Panc1 (cell line): ENCODE data around the gene ENOSF1. TPM values are rescaled to one million over a fixed set of nuclear protein-coding genes. Genes with fewer than 3 reads are reported as not detected.

Source experiments
- ATAC-seq: fragments of 200-7000 bp; cut with Tn5 transposase; 2 replicates; pipeline ENCODE4 v1.9.1; 2020; ENCODE audit warnings: mild to moderate bottlenecking, moderate library complexity
- BruUV-seq: library from RNA; stranded (reverse); fragments of 400-500 nt; replicated peaks from 2 replicates; lab custom pipeline; 2021; lab: Mats Ljungman, UMichigan
- CTCF ChIA-PET: fragments of 300-600 bp; sonication (Branson Sonifier 250); formaldehyde crosslinking; loops from one replicate; lab custom pipeline; 2022; ENCODE audit warnings: antibody characterized with exemption; lab: Charles Lee
- POLR2A ChIA-PET: fragments of 300-600 bp; sonication (Branson Sonifier 250); formaldehyde crosslinking; loops from one replicate; lab custom pipeline; 2022; ENCODE audit warnings: antibody characterized with exemption; lab: Charles Lee
- DNase-seq: peaks from one replicate; pipeline ENCODE4 v3.0.0-alpha.2; 2010; ENCODE audit warnings: low read depth, low spot score
- H3K27ac ChIP-seq: 2 replicates; pipeline ENCODE4 v1.5.1; 2011; ENCODE audit warnings: mild to moderate bottlenecking, low read length, inconsistent platforms
- H3K27me3 ChIP-seq: fragments of 200-500 bp; sonication (Bioruptor generic); 2 replicates; pipeline ENCODE4 v1.6.0; 2014; ENCODE audit warnings: low read length, inconsistent platforms; ENCODE audit not compliant: control insufficient read depth, insufficient read depth
- H3K36me3 ChIP-seq: fragments of 200-500 bp; sonication (Bioruptor generic); 2 replicates; pipeline ENCODE4 v1.5.1; 2014; ENCODE audit warnings: inconsistent platforms, mild to moderate bottlenecking, low read length, moderate library complexity; ENCODE audit not compliant: control insufficient read depth, insufficient read depth
- H3K4me1 ChIP-seq: 2 replicates; pipeline ENCODE4 v1.5.1; 2011; ENCODE audit warnings: inconsistent platforms, mild to moderate bottlenecking, low read length, moderate library complexity; ENCODE audit not compliant: control insufficient read depth, insufficient read depth
- H3K4me3 ChIP-seq, 2 experiments: 2 replicates each; pipeline ENCODE4 v1.5.1; 2011 to 2012; ENCODE audit warnings: low read depth in 2 of 2, low read length in 2 of 2, mild to moderate bottlenecking in 2 of 2, inconsistent platforms in 1 of 2, moderate library complexity in 1 of 2
- H3K9me3 ChIP-seq: fragments of 200-500 bp; sonication (Bioruptor generic); 2 replicates; pipeline ENCODE4 v1.5.1; 2014; ENCODE audit warnings: low read depth, mild to moderate bottlenecking, inconsistent platforms, low read length, moderate library complexity; ENCODE audit not compliant: control insufficient read depth, insufficient read depth
- POLR2AphosphoS5 ChIP-seq: IDR thresholded peaks from 2 replicates; pipeline ENCODE4 v1.6.1; 2012; ENCODE audit warnings: mild to moderate bottlenecking, low read depth, low read length, moderate library complexity
- SIN3A ChIP-seq: IDR thresholded peaks from 2 replicates; pipeline ENCODE4 v1.6.1; 2012; ENCODE audit warnings: low read depth, mild to moderate bottlenecking, low read length, moderate library complexity, borderline replicate concordance; ENCODE audit not compliant: insufficient read depth
- TCF7L2 ChIP-seq: IDR thresholded peaks from 2 replicates; pipeline ENCODE4 v1.6.1; 2011; ENCODE audit warnings: mild to moderate bottlenecking, low read depth, low read length, inconsistent platforms
- in situ Hi-C: cut with HindIII; loops from 2 replicates; pipeline ENCODE4 v1.10.0; 2016; ENCODE audit warnings: low sequenced_read_pairs, low pct_unique_long_range_greater_than_20kb
- intact Hi-C: fragments of 100-400 bp; cut with micrococcal nuclease; formaldehyde crosslinking; loops from one replicate; pipeline ENCODE4 v1.10.0; 2022; ENCODE audit not compliant: unreplicated experiment
- total RNA-seq: library from RNA; stranded (reverse); gene quantifications from one replicate; pipeline ENCODE4 v1.2.1, GENCODE V29; 2021; ENCODE audit not compliant: unreplicated experiment
- TF ChIP-seq, protein P1 (sequence below): fragments of 450-650 bp; IDR thresholded peaks from 2 replicates; pipeline ENCODE4 v1.5.1; 2017; ENCODE audit warnings: mild to moderate bottlenecking
- TF ChIP-seq, protein P2 (sequence below), 2 experiments: IDR thresholded peaks; 2 replicates each; pipeline ENCODE4 v1.6.1; 2011 to 2012; ENCODE audit warnings: low read depth in 2 of 2, control low read depth in 1 of 2, low read length in 1 of 2, mild to moderate bottlenecking in 1 of 2, moderate library complexity in 1 of 2; ENCODE audit not compliant: insufficient read depth in 1 of 2

ENOSF1 gene
- total RNA-seq, 1 experiment from 2014 or later: 53.7 TPM

DNA sequence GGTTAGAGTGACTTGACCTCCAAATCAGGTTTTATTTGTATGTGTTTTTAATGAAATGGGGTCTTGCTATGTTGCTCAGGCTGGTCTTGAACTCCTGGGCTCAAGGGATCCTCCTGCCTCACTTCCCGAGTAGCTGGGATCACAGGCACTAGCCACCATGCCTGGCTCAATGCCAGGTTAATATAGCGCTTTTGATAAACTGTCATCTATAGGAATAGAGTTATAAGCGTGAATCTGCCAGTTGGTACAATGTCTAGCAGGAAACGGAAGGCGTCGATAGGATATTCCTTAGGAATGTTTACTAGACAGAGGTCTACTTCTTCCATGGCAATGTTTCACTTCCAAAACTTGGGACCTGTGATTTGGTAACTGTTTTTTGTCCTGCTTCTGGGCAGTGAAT, 90.1 kb downstream of the ENOSF1 start:
- Histone ChIP-seq H3K36me3 (no peaks in the 10 kb centered on the region), H3K27me3 (no peaks in the 10 kb centered on the region), H3K4me1 (no peaks in the 10 kb centered on the region), H3K4me3 (no peak overlapping the region), H3K9me3 (no peaks in the 10 kb centered on the region), H3K27ac (no peak overlapping the region)
- POLR2A ChIA-PET: no interaction called here
- CTCF ChIA-PET: interaction anchor here (0.6 kb wide), 1 partner anchor 67 kb away, joined by 3 read pairs; no protein-coding TSS in a partner anchor
- no TSS peak for BruUV-seq
- TF ChIP-seq SIN3A (no peak), TCF7L2 (no peak), POLR2AphosphoS5 (no peak)
- TF ChIP-seq, protein P1, sequence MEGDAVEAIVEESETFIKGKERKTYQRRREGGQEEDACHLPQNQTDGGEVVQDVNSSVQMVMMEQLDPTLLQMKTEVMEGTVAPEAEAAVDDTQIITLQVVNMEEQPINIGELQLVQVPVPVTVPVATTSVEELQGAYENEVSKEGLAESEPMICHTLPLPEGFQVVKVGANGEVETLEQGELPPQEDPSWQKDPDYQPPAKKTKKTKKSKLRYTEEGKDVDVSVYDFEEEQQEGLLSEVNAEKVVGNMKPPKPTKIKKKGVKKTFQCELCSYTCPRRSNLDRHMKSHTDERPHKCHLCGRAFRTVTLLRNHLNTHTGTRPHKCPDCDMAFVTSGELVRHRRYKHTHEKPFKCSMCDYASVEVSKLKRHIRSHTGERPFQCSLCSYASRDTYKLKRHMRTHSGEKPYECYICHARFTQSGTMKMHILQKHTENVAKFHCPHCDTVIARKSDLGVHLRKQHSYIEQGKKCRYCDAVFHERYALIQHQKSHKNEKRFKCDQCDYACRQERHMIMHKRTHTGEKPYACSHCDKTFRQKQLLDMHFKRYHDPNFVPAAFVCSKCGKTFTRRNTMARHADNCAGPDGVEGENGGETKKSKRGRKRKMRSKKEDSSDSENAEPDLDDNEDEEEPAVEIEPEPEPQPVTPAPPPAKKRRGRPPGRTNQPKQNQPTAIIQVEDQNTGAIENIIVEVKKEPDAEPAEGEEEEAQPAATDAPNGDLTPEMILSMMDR: no peak
- TF ChIP-seq, protein P2, sequence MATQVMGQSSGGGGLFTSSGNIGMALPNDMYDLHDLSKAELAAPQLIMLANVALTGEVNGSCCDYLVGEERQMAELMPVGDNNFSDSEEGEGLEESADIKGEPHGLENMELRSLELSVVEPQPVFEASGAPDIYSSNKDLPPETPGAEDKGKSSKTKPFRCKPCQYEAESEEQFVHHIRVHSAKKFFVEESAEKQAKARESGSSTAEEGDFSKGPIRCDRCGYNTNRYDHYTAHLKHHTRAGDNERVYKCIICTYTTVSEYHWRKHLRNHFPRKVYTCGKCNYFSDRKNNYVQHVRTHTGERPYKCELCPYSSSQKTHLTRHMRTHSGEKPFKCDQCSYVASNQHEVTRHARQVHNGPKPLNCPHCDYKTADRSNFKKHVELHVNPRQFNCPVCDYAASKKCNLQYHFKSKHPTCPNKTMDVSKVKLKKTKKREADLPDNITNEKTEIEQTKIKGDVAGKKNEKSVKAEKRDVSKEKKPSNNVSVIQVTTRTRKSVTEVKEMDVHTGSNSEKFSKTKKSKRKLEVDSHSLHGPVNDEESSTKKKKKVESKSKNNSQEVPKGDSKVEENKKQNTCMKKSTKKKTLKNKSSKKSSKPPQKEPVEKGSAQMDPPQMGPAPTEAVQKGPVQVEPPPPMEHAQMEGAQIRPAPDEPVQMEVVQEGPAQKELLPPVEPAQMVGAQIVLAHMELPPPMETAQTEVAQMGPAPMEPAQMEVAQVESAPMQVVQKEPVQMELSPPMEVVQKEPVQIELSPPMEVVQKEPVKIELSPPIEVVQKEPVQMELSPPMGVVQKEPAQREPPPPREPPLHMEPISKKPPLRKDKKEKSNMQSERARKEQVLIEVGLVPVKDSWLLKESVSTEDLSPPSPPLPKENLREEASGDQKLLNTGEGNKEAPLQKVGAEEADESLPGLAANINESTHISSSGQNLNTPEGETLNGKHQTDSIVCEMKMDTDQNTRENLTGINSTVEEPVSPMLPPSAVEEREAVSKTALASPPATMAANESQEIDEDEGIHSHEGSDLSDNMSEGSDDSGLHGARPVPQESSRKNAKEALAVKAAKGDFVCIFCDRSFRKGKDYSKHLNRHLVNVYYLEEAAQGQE (IDR thresholded peaks at IDR 0.05; ENCODE audit: insufficient read depth in 1 of 2, low read depth in 2 of 2, low read length in 1 of 2): no peak
- in situ Hi-C loops (no loop called here), intact Hi-C loops (loop anchor here (5.0 to 10.0 kb wide), 2 partner anchors 93 to 210 kb away; partner anchors contain the start of gene ENOSF1)
- ATAC-seq (no peak), DNase-seq (no peak)

DNA sequence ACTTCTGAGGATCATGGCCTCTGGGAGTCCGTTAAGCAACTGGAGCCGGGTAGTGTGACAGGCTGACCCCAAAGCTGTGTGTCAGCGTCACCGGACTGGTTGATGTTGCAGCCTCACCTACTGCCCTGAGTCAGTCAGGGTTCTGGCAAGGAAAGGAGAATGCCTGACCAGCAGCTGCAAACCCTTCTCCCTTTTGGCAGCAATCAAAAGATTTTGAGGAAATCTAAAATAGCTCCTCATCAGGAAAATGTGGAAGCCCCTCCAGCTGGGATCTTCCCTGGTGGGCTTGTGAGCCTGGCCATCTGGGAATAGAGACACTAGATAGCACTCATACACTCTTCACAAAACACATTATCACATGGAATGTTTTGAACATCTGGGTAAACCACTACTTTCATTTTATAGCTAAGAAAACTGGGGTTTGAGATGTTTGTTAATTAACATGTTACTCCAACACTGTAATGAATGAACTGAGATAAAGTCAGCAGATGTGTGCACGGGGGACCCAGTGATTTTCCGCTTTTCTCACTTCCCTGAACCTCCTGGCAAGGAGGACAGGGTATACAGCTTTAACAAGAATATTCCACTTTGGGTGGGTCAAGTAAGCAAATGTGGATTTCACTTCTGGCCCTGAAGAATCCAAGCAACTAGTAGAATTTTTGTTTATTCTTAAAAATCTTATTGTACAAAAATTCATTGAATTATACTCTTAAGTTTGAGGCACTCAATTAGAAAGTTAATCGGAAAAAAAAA, 91.0 kb downstream of the ENOSF1 start:
- no TSS peak for BruUV-seq
- Histone ChIP-seq H3K36me3 (no peaks in the 10 kb centered on the region), H3K4me1 (no peaks in the 10 kb centered on the region), H3K9me3 (no peaks in the 10 kb centered on the region), H3K27me3 (no peaks in the 10 kb centered on the region), H3K27ac (no peak overlapping the region), H3K4me3 (no peak overlapping the region)
- no peak for ATAC-seq
- in situ Hi-C loops: no loop called here
- ChIA-PET CTCF (no interaction called here), POLR2A (no interaction called here)
- intact Hi-C loops: loop anchor here (5.0 to 10.0 kb wide), 2 partner anchors 93 to 211 kb away; partner anchors contain the start of gene ENOSF1
- TF ChIP-seq, protein P2 (IDR thresholded peaks at IDR 0.05; ENCODE audit: insufficient read depth in 1 of 2, low read depth in 2 of 2, low read length in 1 of 2): no peak
- TF ChIP-seq TCF7L2 (no peak), SIN3A (no peak), POLR2AphosphoS5 (no peak)
- TF ChIP-seq, protein P1: no peak
- DNase-seq: no peak
